Measurements from ENCODE around the gene SYT7. TPM values are rescaled to one million over a fixed set of nuclear protein-coding genes. Genes with fewer than 3 reads are reported as not detected.

The SYT7 gene, protein sequence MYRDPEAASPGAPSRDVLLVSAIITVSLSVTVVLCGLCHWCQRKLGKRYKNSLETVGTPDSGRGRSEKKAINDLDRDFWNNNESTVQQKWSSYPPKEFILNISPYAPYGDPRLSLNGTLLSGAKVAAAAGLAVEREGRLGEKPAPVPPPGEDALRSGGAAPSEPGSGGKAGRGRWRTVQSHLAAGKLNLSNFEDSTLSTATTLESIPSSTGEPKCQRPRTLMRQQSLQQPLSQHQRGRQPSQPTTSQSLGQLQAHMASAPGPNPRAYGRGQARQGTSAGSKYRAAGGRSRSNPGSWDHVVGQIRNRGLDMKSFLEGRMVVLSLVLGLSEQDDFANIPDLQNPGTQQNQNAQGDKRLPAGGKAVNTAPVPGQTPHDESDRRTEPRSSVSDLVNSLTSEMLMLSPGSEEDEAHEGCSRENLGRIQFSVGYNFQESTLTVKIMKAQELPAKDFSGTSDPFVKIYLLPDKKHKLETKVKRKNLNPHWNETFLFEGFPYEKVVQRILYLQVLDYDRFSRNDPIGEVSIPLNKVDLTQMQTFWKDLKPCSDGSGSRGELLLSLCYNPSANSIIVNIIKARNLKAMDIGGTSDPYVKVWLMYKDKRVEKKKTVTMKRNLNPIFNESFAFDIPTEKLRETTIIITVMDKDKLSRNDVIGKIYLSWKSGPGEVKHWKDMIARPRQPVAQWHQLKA
- polyA plus RNA-seq (2013, experiment 1 of 2), result 3.3 TPM
- 4.9 TPM for polyA plus RNA-seq (2013, experiment 2 of 2)

DNA sequence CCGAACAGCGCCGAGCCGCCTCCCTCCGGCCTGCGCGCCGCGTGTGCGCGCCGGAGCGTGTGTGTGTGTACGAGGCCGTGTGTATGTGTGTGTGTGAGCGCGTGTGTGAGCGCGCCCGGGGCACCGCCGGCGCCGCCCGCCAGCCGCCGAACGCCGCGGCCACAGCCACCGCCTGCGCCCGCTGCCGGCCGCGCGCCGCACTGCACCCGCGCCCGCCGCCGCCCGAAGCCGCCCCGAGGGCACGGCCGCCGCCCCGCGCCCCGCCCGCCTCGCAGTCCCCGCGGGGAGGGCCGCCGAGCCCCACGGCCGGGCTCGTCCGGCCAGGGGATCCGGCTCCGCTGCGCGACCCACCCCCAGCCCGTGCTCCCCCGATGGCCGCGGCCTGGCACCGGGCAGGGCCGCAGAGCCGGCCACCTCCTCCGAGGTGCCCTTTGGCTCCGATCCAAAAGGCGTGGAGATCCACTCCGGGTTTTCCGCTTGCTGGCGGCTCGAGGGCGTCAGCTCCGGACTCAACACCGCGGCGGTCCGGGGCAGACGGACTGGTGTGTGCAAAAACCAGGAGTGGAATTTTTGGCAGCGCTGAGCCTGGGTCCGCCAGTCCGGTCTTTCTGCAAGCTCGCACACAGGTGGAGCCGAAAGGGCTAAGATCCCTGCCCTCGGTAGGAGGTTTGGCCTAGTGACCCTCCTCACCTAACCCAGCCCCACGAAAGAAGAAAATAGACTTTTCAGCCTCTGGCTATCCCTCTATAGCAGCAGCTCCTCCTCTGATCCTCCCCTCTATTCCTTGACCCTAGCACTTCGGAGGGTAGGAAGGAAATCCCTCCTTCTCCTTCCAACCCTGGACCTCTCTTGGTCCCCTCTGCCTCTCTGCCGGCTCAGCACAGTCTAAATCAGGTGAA is at the start of gene SYT7:
TSS of gene SYT7 (minus strand) at position 47 of the 899 bp plus-strand sequence. CDS start 256 bp downstream, outside the sequence.
- H3K9me3 ChIP-seq (ENCODE audit: insufficient read depth, low read depth, low read length), result no peaks in the 10 kb centered on the region
- H3K36me3 ChIP-seq (ENCODE audit: insufficient read depth, low read length), result no peaks in the 10 kb centered on the region
- peaks cover 48% of the 10 kb centered on the region for H3K27me3 ChIP-seq (ENCODE audit: insufficient read depth, low read length)
- 1% methylated on average over 95 of the region's 96 CpGs for WGBS
- no peak within 1 kb of the TSS for H3K27ac ChIP-seq (ENCODE audit: low read depth, low read length)
- H3K4me1 ChIP-seq (ENCODE audit: insufficient read depth, low read length), result peaks cover 21% of the 10 kb centered on the region
- H3K4me3 ChIP-seq (ENCODE audit: low read length), result peak within 1 kb of the TSS; percentile 57
- H3K9ac ChIP-seq (ENCODE audit: low read depth, low read length), result peak within 1 kb of the TSS; percentile 53; the same call in 1 of the 2 replicates

DNA sequence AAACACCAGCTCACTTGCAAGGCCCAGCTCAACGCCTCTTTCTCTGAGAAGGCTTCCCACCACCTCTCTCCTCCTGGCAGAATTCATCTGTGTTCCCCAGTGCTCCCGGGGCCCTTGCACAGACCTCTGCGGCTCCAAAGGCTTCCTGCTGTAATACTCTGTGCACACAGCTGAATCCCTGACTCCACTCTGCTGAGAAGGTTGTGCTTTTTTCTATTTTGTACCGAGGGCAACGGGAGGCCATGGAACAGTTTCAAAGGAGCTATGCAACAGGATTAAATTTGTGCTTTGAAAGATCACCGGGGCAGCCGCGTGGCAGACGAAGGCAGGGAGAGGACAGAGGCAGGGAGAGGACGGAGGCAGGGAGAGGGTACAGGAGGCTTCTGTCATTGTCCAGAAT is 49.2 kb upstream of the SYT7 start:
- Histone ChIP-seq H3K36me3 (ENCODE audit: insufficient read depth, low read length) (no peaks in the 10 kb centered on the region), H3K4me3 (ENCODE audit: low read length) (no peak overlapping the region), H3K27ac (ENCODE audit: low read depth, low read length) (no peak overlapping the region), H3K27me3 (ENCODE audit: insufficient read depth, low read length) (no peaks in the 10 kb centered on the region), H3K4me1 (ENCODE audit: insufficient read depth, low read length) (peaks cover 13% of the 10 kb centered on the region; the same call in 1 of the 2 replicates), H3K9ac (ENCODE audit: low read depth, low read length) (0 out of 2 replicates have a peak overlapping the region, but pooled peaks have one; percentile 35), H3K9me3 (ENCODE audit: insufficient read depth, low read depth, low read length) (no peaks in the 10 kb centered on the region)
- 80% methylated on average over 10 of the region's 10 CpGs for WGBS

DNA sequence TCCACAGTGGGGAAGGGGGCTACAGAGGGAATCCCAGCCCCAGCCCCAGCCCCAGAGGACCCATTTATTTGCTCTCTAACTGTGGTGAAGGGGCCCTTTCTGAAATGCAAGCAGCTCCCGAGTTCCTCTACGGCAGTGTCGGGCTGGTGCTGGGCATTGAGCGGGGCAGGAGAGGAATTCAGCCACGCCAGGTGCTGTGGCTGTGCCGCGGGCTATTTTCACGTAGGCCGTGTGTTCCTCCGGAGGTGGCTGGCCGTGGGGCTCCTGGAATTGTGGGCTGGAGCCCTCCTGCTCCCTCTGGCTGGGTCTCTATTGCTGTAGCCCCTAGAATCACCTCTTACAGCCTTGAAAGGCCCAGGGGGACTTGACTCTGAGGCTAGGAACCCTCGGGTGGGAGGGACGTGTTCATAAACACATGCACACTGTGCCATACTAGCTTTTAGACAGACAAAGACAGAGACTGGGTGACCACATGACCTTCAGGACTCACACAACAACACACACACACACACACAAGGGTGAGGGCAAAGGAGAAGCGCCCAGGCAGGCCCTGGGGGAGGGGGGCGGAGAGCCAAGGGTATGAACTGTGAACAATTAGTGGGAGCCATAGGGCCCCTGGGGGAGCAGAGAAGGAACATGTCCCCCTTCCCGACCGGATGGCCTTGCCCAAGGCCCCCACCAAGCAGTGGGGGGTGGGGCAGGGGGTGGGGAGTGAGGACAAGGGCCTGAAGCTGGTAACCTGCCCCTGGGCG is 48.4 kb upstream of the SYT7 start:
- WGBS, result 84% methylated on average over 18 of the region's 18 CpGs
- H3K4me3 ChIP-seq (ENCODE audit: low read length), result no peak overlapping the region
- no peak overlapping the region for H3K27ac ChIP-seq (ENCODE audit: low read depth, low read length)
- peaks cover 13% of the 10 kb centered on the region; the same call in 1 of the 2 replicates for H3K4me1 ChIP-seq (ENCODE audit: insufficient read depth, low read length)
- H3K9ac ChIP-seq (ENCODE audit: low read depth, low read length), result no peak overlapping the region
- no peaks in the 10 kb centered on the region for H3K9me3 ChIP-seq (ENCODE audit: insufficient read depth, low read depth, low read length)
- H3K27me3 ChIP-seq (ENCODE audit: insufficient read depth, low read length), result no peaks in the 10 kb centered on the region
- no peaks in the 10 kb centered on the region for H3K36me3 ChIP-seq (ENCODE audit: insufficient read depth, low read length)

DNA sequence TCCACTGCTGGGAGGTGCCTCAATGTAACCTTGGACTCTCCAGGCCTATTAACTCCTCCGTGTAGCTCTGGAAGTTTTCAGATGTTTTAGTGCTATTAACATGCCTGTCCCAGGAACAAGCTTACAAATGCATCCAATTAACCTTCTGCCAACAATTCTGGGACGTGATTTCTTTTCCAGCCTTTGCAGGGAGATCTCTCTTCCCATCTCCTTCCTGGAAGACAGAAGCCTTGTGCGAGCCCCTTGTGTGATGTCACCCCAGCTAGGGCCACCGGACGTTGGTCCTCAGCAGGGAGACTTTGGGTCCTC is 47.7 kb upstream of the SYT7 start:
- no peaks in the 10 kb centered on the region for H3K27me3 ChIP-seq (ENCODE audit: insufficient read depth, low read length)
- no peak overlapping the region for H3K9ac ChIP-seq (ENCODE audit: low read depth, low read length)
- no peaks in the 10 kb centered on the region for H3K9me3 ChIP-seq (ENCODE audit: insufficient read depth, low read depth, low read length)
- peaks cover 13% of the 10 kb centered on the region; the same call in 1 of the 2 replicates for H3K4me1 ChIP-seq (ENCODE audit: insufficient read depth, low read length)
- no peaks in the 10 kb centered on the region for H3K36me3 ChIP-seq (ENCODE audit: insufficient read depth, low read length)
- H3K27ac ChIP-seq (ENCODE audit: low read depth, low read length), result no peak overlapping the region
- 91% methylated on average over 5 of the region's 5 CpGs for WGBS
- no peak overlapping the region for H3K4me3 ChIP-seq (ENCODE audit: low read length)

DNA sequence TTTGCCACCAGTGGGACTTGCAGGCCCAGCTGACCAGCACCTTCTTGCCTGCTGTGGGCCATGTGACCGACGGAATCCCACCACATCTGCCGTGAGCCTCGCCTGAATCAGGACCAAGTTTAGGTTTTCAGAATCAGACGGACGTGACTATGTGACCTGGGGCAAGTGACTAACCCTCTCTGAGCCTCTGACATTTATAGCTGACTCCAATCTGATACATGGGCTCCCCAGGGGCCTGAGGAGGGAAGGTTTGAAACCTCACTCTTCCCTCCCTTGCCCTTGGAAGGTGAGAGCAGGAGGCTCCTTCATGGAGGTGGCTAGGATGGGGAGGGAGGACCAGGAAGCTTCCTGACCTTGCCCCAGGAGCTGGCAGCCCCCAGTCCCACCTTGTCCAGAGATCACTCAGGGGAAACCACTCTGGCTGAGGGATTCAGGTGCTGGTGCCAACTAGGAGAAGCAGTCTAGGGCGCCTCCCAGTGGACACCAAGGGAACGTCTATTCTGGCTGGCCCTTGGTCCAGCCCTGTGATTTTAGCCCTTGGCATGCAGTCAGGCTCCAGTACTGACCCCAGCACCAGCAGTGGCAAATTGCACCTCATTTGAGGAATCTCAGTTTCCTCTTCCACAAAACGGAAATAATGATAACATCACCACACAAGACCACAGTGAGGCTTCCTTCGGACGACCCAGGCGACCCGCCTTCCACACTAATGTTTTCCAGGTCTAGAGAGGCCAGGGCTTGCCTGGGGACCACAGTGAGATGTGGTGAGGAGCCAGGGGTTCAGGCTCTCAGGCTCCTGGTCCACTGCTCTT is 47.2 kb upstream of the SYT7 start:
- Histone ChIP-seq H3K9ac (ENCODE audit: low read depth, low read length) (no peak overlapping the region), H3K4me3 (ENCODE audit: low read length) (no peak overlapping the region), H3K4me1 (ENCODE audit: insufficient read depth, low read length) (peaks cover 13% of the 10 kb centered on the region; the same call in 1 of the 2 replicates), H3K9me3 (ENCODE audit: insufficient read depth, low read depth, low read length) (no peaks in the 10 kb centered on the region), H3K27me3 (ENCODE audit: insufficient read depth, low read length) (no peaks in the 10 kb centered on the region), H3K27ac (ENCODE audit: low read depth, low read length) (no peak overlapping the region), H3K36me3 (ENCODE audit: insufficient read depth, low read length) (no peaks in the 10 kb centered on the region)
- 64% methylated on average over 13 of the region's 13 CpGs for WGBS

DNA sequence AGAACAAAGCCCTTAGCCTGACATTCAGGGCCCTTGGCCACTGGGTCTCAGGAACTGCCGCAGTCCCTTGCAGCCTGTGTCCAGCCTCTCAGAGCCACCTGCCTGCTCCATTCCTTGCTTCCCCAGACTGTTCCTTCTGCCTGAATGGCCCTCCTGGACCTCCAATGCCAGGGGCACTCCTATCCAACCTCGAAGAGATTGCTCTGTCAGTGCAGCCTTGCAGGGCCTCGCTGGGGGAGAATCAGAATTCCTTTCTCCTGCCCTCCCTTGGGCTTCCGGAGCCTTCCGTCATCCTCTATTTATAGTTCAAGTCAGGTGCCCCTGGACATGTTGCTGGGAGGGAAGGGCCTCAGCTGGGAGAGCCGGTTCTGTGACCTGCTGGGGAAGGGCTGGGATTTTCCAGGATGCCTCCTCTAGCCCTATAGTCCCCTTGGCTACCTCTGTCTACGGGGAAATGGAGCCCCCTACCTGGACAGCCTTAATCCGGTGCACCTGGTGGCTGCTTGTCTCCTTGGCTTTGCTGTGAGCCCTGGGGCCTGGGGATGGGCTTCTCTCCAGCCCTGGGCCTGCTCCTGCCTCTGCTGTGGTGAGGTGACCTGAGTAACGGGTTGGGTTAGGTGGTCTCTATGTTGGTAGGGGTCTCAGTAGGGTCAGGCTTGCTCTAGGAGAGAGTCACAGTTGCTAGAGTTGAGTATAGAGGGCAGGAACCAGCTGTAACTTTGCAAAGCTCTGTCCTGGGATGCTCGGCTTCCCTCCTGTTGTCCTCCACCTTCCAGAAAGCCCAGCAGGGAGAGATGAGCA is 45.9 kb upstream of the SYT7 start:
- Histone ChIP-seq H3K9me3 (ENCODE audit: insufficient read depth, low read depth, low read length) (no peaks in the 10 kb centered on the region), H3K9ac (ENCODE audit: low read depth, low read length) (no peak overlapping the region), H3K4me1 (ENCODE audit: insufficient read depth, low read length) (peaks cover 7% of the 10 kb centered on the region; the same call in 1 of the 2 replicates), H3K27ac (ENCODE audit: low read depth, low read length) (0 out of 2 replicates have a peak overlapping the region, but pooled peaks have one; percentile 54), H3K27me3 (ENCODE audit: insufficient read depth, low read length) (no peaks in the 10 kb centered on the region), H3K36me3 (ENCODE audit: insufficient read depth, low read length) (no peaks in the 10 kb centered on the region), H3K4me3 (ENCODE audit: low read length) (no peak overlapping the region)
- 77% methylated on average over 10 of the region's 10 CpGs for WGBS

DNA sequence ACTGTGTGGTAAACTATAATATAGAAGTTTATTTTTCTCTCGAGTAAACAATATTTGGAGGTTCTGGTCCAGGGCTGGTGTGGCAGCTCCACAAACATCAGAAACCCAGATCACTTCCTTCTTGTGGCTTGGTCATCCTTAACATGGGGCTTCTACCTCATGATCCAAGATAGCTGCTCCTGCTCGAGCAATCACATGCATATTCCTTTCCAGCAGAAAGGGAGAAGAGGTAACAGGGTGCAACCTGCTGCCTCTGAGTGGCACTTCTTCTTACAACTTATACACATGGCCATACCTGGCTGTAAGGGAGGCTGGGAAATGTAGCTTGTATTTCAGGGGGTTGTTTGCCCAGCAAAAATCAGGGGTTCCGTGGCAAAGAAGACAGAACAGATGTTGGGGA is 44.6 kb upstream of the SYT7 start:
- H3K4me3 ChIP-seq (ENCODE audit: low read length), result no peak overlapping the region
- H3K36me3 ChIP-seq (ENCODE audit: insufficient read depth, low read length), result no peaks in the 10 kb centered on the region
- H3K4me1 ChIP-seq (ENCODE audit: insufficient read depth, low read length), result peaks cover 7% of the 10 kb centered on the region; the same call in 1 of the 2 replicates
- H3K27ac ChIP-seq (ENCODE audit: low read depth, low read length), result no peak overlapping the region
- no peaks in the 10 kb centered on the region for H3K9me3 ChIP-seq (ENCODE audit: insufficient read depth, low read depth, low read length)
- no peaks in the 10 kb centered on the region for H3K27me3 ChIP-seq (ENCODE audit: insufficient read depth, low read length)
- 86% methylated on average over 3 of the region's 3 CpGs for WGBS
- no peak overlapping the region for H3K9ac ChIP-seq (ENCODE audit: low read depth, low read length)

DNA sequence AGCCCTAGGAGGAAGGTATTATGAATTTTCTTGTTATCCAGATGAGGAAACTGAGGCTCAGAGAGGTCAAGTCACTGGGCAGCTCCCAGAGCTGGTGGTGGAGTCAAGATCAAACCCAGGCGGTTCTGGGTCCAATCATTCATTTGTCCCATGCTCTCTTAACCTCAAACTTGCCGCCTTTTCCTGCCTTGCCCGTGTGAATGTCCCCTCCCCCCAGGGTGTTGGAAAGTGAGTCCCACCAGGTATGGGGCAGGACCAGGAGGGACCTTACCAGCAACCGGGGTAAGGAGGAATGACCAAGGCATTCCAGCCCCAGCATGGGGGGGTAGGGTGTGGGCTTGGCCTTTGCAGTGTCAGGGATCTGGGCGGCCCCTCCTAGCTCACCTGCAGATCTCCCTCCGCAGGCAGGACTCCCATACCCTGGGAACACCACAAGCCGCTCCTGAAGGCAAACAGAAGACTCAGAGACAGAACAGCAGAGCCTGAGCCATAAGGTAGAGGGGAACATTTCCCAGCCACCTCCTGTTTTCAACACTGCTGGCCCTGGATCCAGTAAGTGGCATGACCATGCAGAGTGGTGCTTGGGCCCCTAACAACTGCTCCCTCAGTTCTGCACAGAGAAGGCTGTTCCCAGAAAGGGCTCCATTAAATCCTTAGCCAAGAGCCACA is 41.2 kb upstream of the SYT7 start:
- Histone ChIP-seq H3K9ac (ENCODE audit: low read depth, low read length) (no peak overlapping the region), H3K4me3 (ENCODE audit: low read length) (no peak overlapping the region), H3K27ac (ENCODE audit: low read depth, low read length) (no peak overlapping the region), H3K27me3 (ENCODE audit: insufficient read depth, low read length) (no peaks in the 10 kb centered on the region), H3K4me1 (ENCODE audit: insufficient read depth, low read length) (peaks cover 9% of the 10 kb centered on the region; the same call in 1 of the 2 replicates), H3K36me3 (ENCODE audit: insufficient read depth, low read length) (no peaks in the 10 kb centered on the region), H3K9me3 (ENCODE audit: insufficient read depth, low read depth, low read length) (no peaks in the 10 kb centered on the region)
- 69% methylated on average over 7 of the region's 7 CpGs for WGBS
